ENCODE measurements around the gene CDK2AP2. TPM values are rescaled to one million over a fixed set of nuclear protein-coding genes. Genes with fewer than 3 reads are reported as not detected.

Gene CDK2AP2
- total and polyA plus RNA-seq, 2 donors (not counting 3 experiments of a cell fraction or from before 2014, with no cell fraction given), result 81.2 to 143 TPM

Small RNA genes within 50 kb of the gene (microRNA-seq; reads per million reads assigned to microRNA genes)
- gene MIR6752 (ENCODE audit: borderline number of aligned reads, borderline replicate concordance), result not detected

Small RNA genes within 50 kb of the gene (small RNA-seq; reads per million reads assigned to genes)
- gene MIR6752 (ENCODE audit: insufficient read depth, insufficient read length, low read depth, low replicate concordance), result not detected

Other genes with a start within 250 kb of the CDK2AP2 start
- 62.3 and 66.9 TPM in 2 replicates for gene GRK2, start 241.7 kb downstream of the CDK2AP2 start, total RNA-seq
- gene GRK2, start 241.7 kb downstream of the CDK2AP2 start, polyA plus RNA-seq, result 57.9 and 73.1 TPM in 2 replicates
- gene ANKRD13D, start 218.9 kb downstream of the CDK2AP2 start, total RNA-seq, result 57.5 and 69.6 TPM in 2 replicates
- gene ANKRD13D, start 218.9 kb downstream of the CDK2AP2 start, polyA plus RNA-seq, result 43.5 and 51.2 TPM in 2 replicates
- 16.5 and 22.5 TPM in 2 replicates for gene SSH3, start 204.6 kb downstream of the CDK2AP2 start, total RNA-seq
- 14.3 and 16.4 TPM in 2 replicates for gene SSH3, start 204.6 kb downstream of the CDK2AP2 start, polyA plus RNA-seq
- gene POLD4, start 154.6 kb downstream of the CDK2AP2 start, total RNA-seq, result 50.1 and 66.9 TPM in 2 replicates
- gene POLD4, start 154.6 kb downstream of the CDK2AP2 start, polyA plus RNA-seq, result 204 and 236 TPM in 2 replicates
- 5.7 and 5.8 TPM in 2 replicates for gene CLCF1, start 134.6 kb downstream of the CDK2AP2 start, total RNA-seq
- 6.5 and 8.7 TPM in 2 replicates for gene CLCF1, start 134.6 kb downstream of the CDK2AP2 start, polyA plus RNA-seq
- 18.4 and 24.6 TPM in 2 replicates for gene RAD9A, start 116.2 kb downstream of the CDK2AP2 start, total RNA-seq
- gene RAD9A, start 116.2 kb downstream of the CDK2AP2 start, polyA plus RNA-seq, result 22.2 and 25.5 TPM in 2 replicates
- gene PPP1CA, start 106.3 kb downstream of the CDK2AP2 start, total RNA-seq, result 192 and 202 TPM in 2 replicates
- gene PPP1CA, start 106.3 kb downstream of the CDK2AP2 start, polyA plus RNA-seq, result 419 and 446 TPM in 2 replicates
- not detected in 2 replicates for gene TBC1D10C, start 104.1 kb downstream of the CDK2AP2 start, total RNA-seq
- gene TBC1D10C, start 104.1 kb downstream of the CDK2AP2 start, polyA plus RNA-seq, result not detected in 2 replicates
- 0.16 and 0.35 TPM in 2 replicates for gene CARNS1, start 92.5 kb downstream of the CDK2AP2 start, total RNA-seq
- 0.14 and 0.27 TPM in 2 replicates for gene CARNS1, start 92.5 kb downstream of the CDK2AP2 start, polyA plus RNA-seq
- 47.8 and 53.8 TPM in 2 replicates for gene RPS6KB2, start 79.7 kb downstream of the CDK2AP2 start, total RNA-seq
- gene RPS6KB2, start 79.7 kb downstream of the CDK2AP2 start, polyA plus RNA-seq, result 60.0 and 70.0 TPM in 2 replicates
- gene PTPRCAP, start 70.5 kb downstream of the CDK2AP2 start, total RNA-seq, result 1.4 TPM in 1 of 2 replicates, not detected in the other
- 3.6 and 6.5 TPM in 2 replicates for gene PTPRCAP, start 70.5 kb downstream of the CDK2AP2 start, polyA plus RNA-seq
- gene CORO1B, start 64.7 kb downstream of the CDK2AP2 start, total RNA-seq, result 126 and 142 TPM in 2 replicates
- 197 and 236 TPM in 2 replicates for gene CORO1B, start 64.7 kb downstream of the CDK2AP2 start, polyA plus RNA-seq
- gene GPR152, start 55.4 kb downstream of the CDK2AP2 start, total RNA-seq, result not detected in 2 replicates
- not detected in 2 replicates for gene GPR152, start 55.4 kb downstream of the CDK2AP2 start, polyA plus RNA-seq
- 4.2 and 5.0 TPM in 2 replicates for gene CABP4, start 52.8 kb downstream of the CDK2AP2 start, total RNA-seq
- 2.4 and 2.6 TPM in 2 replicates for gene CABP4, start 52.8 kb downstream of the CDK2AP2 start, polyA plus RNA-seq
- gene TMEM134, start 38.9 kb downstream of the CDK2AP2 start, total RNA-seq, result 33.4 and 41.6 TPM in 2 replicates
- gene TMEM134, start 38.9 kb downstream of the CDK2AP2 start, polyA plus RNA-seq, result 207 and 213 TPM in 2 replicates
- gene AIP, start 25.1 kb downstream of the CDK2AP2 start, total RNA-seq, result 46.3 and 46.5 TPM in 2 replicates
- gene AIP, start 25.1 kb downstream of the CDK2AP2 start, polyA plus RNA-seq, result 114 and 130 TPM in 2 replicates
- gene PITPNM1, start 2.8 kb downstream of the CDK2AP2 start, total RNA-seq, result 26.4 and 50.9 TPM in 2 replicates
- gene PITPNM1, start 2.8 kb downstream of the CDK2AP2 start, polyA plus RNA-seq, result 16.5 and 25.2 TPM in 2 replicates
- not detected in 2 replicates for gene CABP2, start 15.3 kb upstream of the CDK2AP2 start, total RNA-seq
- not detected in 2 replicates for gene CABP2, start 15.3 kb upstream of the CDK2AP2 start, polyA plus RNA-seq
- gene GSTP1, start 75.7 kb upstream of the CDK2AP2 start, total RNA-seq, result 962 and 997 TPM in 2 replicates
- 2,277 and 2,635 TPM in 2 replicates for gene GSTP1, start 75.7 kb upstream of the CDK2AP2 start, polyA plus RNA-seq
- 179 and 191 TPM in 2 replicates for gene NDUFV1, start 98.8 kb upstream of the CDK2AP2 start, total RNA-seq
- gene NDUFV1, start 98.8 kb upstream of the CDK2AP2 start, polyA plus RNA-seq, result 203 and 204 TPM in 2 replicates
- 20.4 and 21.0 TPM in 2 replicates for gene NUDT8, start 121.8 kb upstream of the CDK2AP2 start, total RNA-seq
- gene NUDT8, start 121.8 kb upstream of the CDK2AP2 start, polyA plus RNA-seq, result 14.1 and 16.3 TPM in 2 replicates
- gene TBX10, start 131.6 kb upstream of the CDK2AP2 start, total RNA-seq, result not detected in 2 replicates
- not detected in 2 replicates for gene TBX10, start 131.6 kb upstream of the CDK2AP2 start, polyA plus RNA-seq
- not detected in 2 replicates for gene ACY3, start 142.6 kb upstream of the CDK2AP2 start, total RNA-seq
- not detected in 2 replicates for gene ACY3, start 142.6 kb upstream of the CDK2AP2 start, polyA plus RNA-seq
- not detected in 2 replicates for gene ALDH3B2, start 166.5 kb upstream of the CDK2AP2 start, total RNA-seq
- gene ALDH3B2, start 166.5 kb upstream of the CDK2AP2 start, polyA plus RNA-seq, result not detected in 2 replicates

Data from endothelial cell of umbilical vein (primary cell).